ENCODE results near the gene MYMK. TPM values are rescaled to one million over a fixed set of nuclear protein-coding genes. Genes with fewer than 3 reads are reported as not detected.

MYMK gene
- not detected in 2 replicates for total RNA-seq (2014; rRNA removed; shearing (Covaris generic))

GRCh38 chr9:133524679-133525228 lies at the start of gene MYMK:
Gene MYMK, minus strand, starts transcription at chr9:133524959. Its CDS starts 115 bp downstream, at chr9:133524844.
- Histone ChIP-seq H3K4me1 (replicated peaks) (no peaks in the 10 kb centered on the region), H3K4me3 (no peak within 1 kb of the TSS), H3K27me3 (replicated peaks) (peaks cover 23% of the 10 kb centered on the region)

GRCh38 chr9:133573791-133574515 lies 49.2 kb upstream of the MYMK start:
- Histone ChIP-seq H3K27me3 (replicated peaks) (peaks cover 12% of the 10 kb centered on the region; the same call in 1 of the 2 replicates), H3K4me3 (no peak overlapping the region), H3K9me3 (replicated peaks) (no peaks in the 10 kb centered on the region), H3K36me3 (no peaks in the 10 kb centered on the region), H3K27ac (no peak overlapping the region), H3K4me1 (replicated peaks) (no peaks in the 10 kb centered on the region)
- no peak for DNase-seq (ENCODE audit: low read depth in 1 of 2, low spot score in 2 of 2)

More at GRCh38 chr9:133524679-133525228, at the start of gene MYMK:
- Histone ChIP-seq H3K36me3 (no peaks in the 10 kb centered on the region), H3K27ac (no peak within 1 kb of the TSS), H3K9me3 (replicated peaks) (no peaks in the 10 kb centered on the region)
- no peak for DNase-seq (ENCODE audit: low read depth in 1 of 2, low spot score in 2 of 2)

- Histone ChIP-seq H3K4me3 (no peak overlapping the region), H3K9me3 (replicated peaks) (no peaks in the 10 kb centered on the region), H3K27ac (no peak overlapping the region), H3K36me3 (no peaks in the 10 kb centered on the region), H3K27me3 (replicated peaks) (peaks cover 12% of the 10 kb centered on the region; the same call in 1 of the 2 replicates), H3K4me1 (replicated peaks) (no peaks in the 10 kb centered on the region)
- DNase-seq (ENCODE audit: low read depth in 1 of 2, low spot score in 2 of 2): no peak
Observed at GRCh38 chr9:133572821-133573361, 48.1 kb upstream of the MYMK start.

- Histone ChIP-seq H3K27ac (no peak overlapping the region), H3K9me3 (replicated peaks) (no peaks in the 10 kb centered on the region), H3K4me3 (no peak overlapping the region), H3K27me3 (replicated peaks) (peaks cover 12% of the 10 kb centered on the region; the same call in 1 of the 2 replicates), H3K4me1 (replicated peaks) (no peaks in the 10 kb centered on the region), H3K36me3 (no peaks in the 10 kb centered on the region)
- no peak for DNase-seq (ENCODE audit: low read depth in 1 of 2, low spot score in 2 of 2)
Observed at GRCh38 chr9:133571896-133572595, 47.3 kb upstream of the MYMK start.

- Histone ChIP-seq H3K36me3 (no peaks in the 10 kb centered on the region), H3K27ac (no peak overlapping the region), H3K4me3 (no peak overlapping the region), H3K4me1 (replicated peaks) (no peaks in the 10 kb centered on the region), H3K27me3 (replicated peaks) (peaks cover 12% of the 10 kb centered on the region; the same call in 1 of the 2 replicates), H3K9me3 (replicated peaks) (no peaks in the 10 kb centered on the region)
- DNase-seq (ENCODE audit: low read depth in 1 of 2, low spot score in 2 of 2): no peak
Observed at GRCh38 chr9:133571391-133571890, 46.7 kb upstream of the MYMK start.

- no peak for DNase-seq (ENCODE audit: low read depth in 1 of 2, low spot score in 2 of 2)
- no peaks in the 10 kb centered on the region for H3K4me1 ChIP-seq (replicated peaks)
- H3K9me3 ChIP-seq (replicated peaks): no peaks in the 10 kb centered on the region
- H3K4me3 ChIP-seq: no peak overlapping the region
- peaks cover 12% of the 10 kb centered on the region; the same call in 1 of the 2 replicates for H3K27me3 ChIP-seq (replicated peaks)
- H3K36me3 ChIP-seq: no peaks in the 10 kb centered on the region
- no peak overlapping the region for H3K27ac ChIP-seq
Observed at GRCh38 chr9:133570691-133571080, 45.9 kb upstream of the MYMK start.

GRCh38 chr9:133569891-133570690 lies 45.3 kb upstream of the MYMK start:
- Histone ChIP-seq H3K4me3 (no peak overlapping the region), H3K36me3 (no peaks in the 10 kb centered on the region), H3K4me1 (replicated peaks) (no peaks in the 10 kb centered on the region), H3K27ac (no peak overlapping the region), H3K27me3 (replicated peaks) (peaks cover 12% of the 10 kb centered on the region; the same call in 1 of the 2 replicates), H3K9me3 (replicated peaks) (no peaks in the 10 kb centered on the region)
- DNase-seq (ENCODE audit: low read depth in 1 of 2, low spot score in 2 of 2): no peak

GRCh38 chr9:133569121-133569785 lies 44.5 kb upstream of the MYMK start:
- no peaks in the 10 kb centered on the region for H3K4me1 ChIP-seq (replicated peaks)
- H3K36me3 ChIP-seq: no peaks in the 10 kb centered on the region
- H3K4me3 ChIP-seq: no peak overlapping the region
- no peaks in the 10 kb centered on the region for H3K9me3 ChIP-seq (replicated peaks)
- H3K27ac ChIP-seq: no peak overlapping the region
- H3K27me3 ChIP-seq (replicated peaks): peaks cover 12% of the 10 kb centered on the region; the same call in 1 of the 2 replicates
- DNase-seq (ENCODE audit: low read depth in 1 of 2, low spot score in 2 of 2): no peak

- H3K4me3 ChIP-seq: no peak overlapping the region
- no peaks in the 10 kb centered on the region for H3K4me1 ChIP-seq (replicated peaks)
- DNase-seq (ENCODE audit: low read depth in 1 of 2, low spot score in 2 of 2): no peak
- peaks cover 11% of the 10 kb centered on the region; the same call in 1 of the 2 replicates for H3K27me3 ChIP-seq (replicated peaks)
- H3K27ac ChIP-seq: no peak overlapping the region
- no peaks in the 10 kb centered on the region for H3K36me3 ChIP-seq
- no peaks in the 10 kb centered on the region for H3K9me3 ChIP-seq (replicated peaks)
Observed at GRCh38 chr9:133568186-133568585, 43.4 kb upstream of the MYMK start.

- Histone ChIP-seq H3K9me3 (replicated peaks) (no peaks in the 10 kb centered on the region), H3K27me3 (replicated peaks) (no peaks in the 10 kb centered on the region; the same call in 1 of the 2 replicates), H3K27ac (no peak overlapping the region), H3K4me3 (no peak overlapping the region), H3K36me3 (no peaks in the 10 kb centered on the region), H3K4me1 (replicated peaks) (no peaks in the 10 kb centered on the region)
- no peak for DNase-seq (ENCODE audit: low read depth in 1 of 2, low spot score in 2 of 2)
Observed at GRCh38 chr9:133566817-133567216, 42.1 kb upstream of the MYMK start.

GRCh38 chr9:133566382-133566781 lies 41.6 kb upstream of the MYMK start:
- no peak for DNase-seq (ENCODE audit: low read depth in 1 of 2, low spot score in 2 of 2)
- Histone ChIP-seq H3K27ac (no peak overlapping the region), H3K27me3 (replicated peaks) (no peaks in the 10 kb centered on the region), H3K9me3 (replicated peaks) (no peaks in the 10 kb centered on the region), H3K36me3 (no peaks in the 10 kb centered on the region), H3K4me1 (replicated peaks) (no peaks in the 10 kb centered on the region), H3K4me3 (no peak overlapping the region)

- DNase-seq (ENCODE audit: low read depth in 1 of 2, low spot score in 2 of 2): no peak
- Histone ChIP-seq H3K27me3 (replicated peaks) (no peaks in the 10 kb centered on the region), H3K4me1 (replicated peaks) (no peaks in the 10 kb centered on the region)
Observed at GRCh38 chr9:133564451-133565116, 39.8 kb upstream of the MYMK start.

More at GRCh38 chr9:133564451-133565116, 39.8 kb upstream of the MYMK start:
- Histone ChIP-seq H3K36me3 (no peaks in the 10 kb centered on the region), H3K9me3 (replicated peaks) (no peaks in the 10 kb centered on the region), H3K27ac (no peak overlapping the region), H3K4me3 (no peak overlapping the region)

Data from SJSA1 (cell line).